ENCODE measurements around the gene ADAM23. TPM values are rescaled to one million over a fixed set of nuclear protein-coding genes. Genes with fewer than 3 reads are reported as not detected.

Gene ADAM23, protein sequence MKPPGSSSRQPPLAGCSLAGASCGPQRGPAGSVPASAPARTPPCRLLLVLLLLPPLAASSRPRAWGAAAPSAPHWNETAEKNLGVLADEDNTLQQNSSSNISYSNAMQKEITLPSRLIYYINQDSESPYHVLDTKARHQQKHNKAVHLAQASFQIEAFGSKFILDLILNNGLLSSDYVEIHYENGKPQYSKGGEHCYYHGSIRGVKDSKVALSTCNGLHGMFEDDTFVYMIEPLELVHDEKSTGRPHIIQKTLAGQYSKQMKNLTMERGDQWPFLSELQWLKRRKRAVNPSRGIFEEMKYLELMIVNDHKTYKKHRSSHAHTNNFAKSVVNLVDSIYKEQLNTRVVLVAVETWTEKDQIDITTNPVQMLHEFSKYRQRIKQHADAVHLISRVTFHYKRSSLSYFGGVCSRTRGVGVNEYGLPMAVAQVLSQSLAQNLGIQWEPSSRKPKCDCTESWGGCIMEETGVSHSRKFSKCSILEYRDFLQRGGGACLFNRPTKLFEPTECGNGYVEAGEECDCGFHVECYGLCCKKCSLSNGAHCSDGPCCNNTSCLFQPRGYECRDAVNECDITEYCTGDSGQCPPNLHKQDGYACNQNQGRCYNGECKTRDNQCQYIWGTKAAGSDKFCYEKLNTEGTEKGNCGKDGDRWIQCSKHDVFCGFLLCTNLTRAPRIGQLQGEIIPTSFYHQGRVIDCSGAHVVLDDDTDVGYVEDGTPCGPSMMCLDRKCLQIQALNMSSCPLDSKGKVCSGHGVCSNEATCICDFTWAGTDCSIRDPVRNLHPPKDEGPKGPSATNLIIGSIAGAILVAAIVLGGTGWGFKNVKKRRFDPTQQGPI
- total RNA-seq (2014; rRNA removed; shearing (Covaris generic)) (12.0 and 15.9 TPM in 2 replicates), polyA plus RNA-seq (2016; fragmentation: Nextera tagmentation; extraction: Ambion mirVana) (9.0 and 11.8 TPM in 2 replicates)
- long read RNA-seq: 0 reads

DNA sequence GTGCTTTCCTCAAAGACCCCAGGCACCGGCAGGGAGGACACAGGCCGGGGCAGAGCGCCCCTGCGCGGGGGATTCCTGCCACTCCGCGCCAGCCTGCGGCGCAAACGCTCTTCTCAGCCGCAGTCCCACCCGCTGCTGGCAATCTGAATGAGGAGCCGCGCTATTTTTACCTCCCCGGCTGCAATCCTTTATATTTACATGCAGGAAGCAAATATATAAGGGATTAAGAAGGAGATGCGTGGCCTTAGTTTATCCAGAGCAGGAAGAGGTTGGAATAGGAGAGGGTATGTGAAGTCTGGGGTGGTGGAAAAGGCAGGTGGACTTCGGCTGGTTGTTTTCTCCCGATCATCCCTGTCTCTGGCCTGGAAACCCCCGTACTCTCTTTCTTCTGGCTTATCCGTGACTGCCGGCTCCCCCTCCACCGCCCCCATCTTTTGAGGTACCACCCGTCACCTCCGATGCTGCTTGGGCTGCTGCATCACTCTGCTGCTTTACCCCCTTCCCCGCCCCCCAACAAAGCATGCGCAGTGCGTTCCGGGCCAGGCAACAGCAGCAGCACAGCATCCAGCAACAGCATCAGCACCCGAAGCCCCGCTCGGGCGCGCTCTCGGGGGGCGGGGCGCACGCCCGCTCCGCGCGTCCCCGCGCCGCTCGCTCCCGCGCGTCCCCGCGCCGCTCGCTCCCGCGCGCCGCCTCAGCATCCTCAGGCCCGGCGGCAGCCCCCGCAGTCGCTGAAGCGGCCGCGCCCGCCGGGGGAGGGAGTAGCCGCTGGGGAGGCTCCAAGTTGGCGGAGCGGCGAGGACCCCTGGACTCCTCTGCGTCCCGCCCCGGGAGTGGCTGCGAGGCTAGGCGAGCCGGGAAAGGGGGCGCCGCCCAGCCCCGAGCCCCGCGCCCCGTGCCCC is at the start of gene ADAM23:
TSS of gene ADAM23 (plus strand) at position 700 of the 902 bp plus-strand sequence. CDS start 335 bp downstream, outside the sequence.
- H3K9me3 Mint-ChIP-seq: no peaks in the 10 kb centered on the region
- no peaks in the 10 kb centered on the region; the same call in 1 of the 2 replicates for H4K20me1 ChIP-seq (replicated peaks; ENCODE audit: insufficient read depth)
- no peaks in the 10 kb centered on the region for H3F3A ChIP-seq (replicated peaks; ENCODE audit: low read depth)
- H3K4me2 ChIP-seq: peak within 1 kb of the TSS; percentile 99
- no peak within 1 kb of the TSS for H3K27ac ChIP-seq (ENCODE audit: low read depth)
- peak; percentile 84 for DNase-seq (ENCODE audit: low spot score)
- no peak within 1 kb of the TSS; the same call in 1 of the 2 replicates for H3K27ac Mint-ChIP-seq
- ATAC-seq: peak; percentile 80
- H3K36me3 ChIP-seq (ENCODE audit: insufficient read depth): no peaks in the 10 kb centered on the region
- 0 out of 2 replicates have a peak, but pooled peaks cover 8% of the 10 kb centered on the region for H3K79me2 ChIP-seq (replicated peaks; ENCODE audit: insufficient read depth)
- H3K4me1 ChIP-seq (ENCODE audit: insufficient read depth): peaks cover 45% of the 10 kb centered on the region
- H3K4me3 ChIP-seq: peak within 1 kb of the TSS; percentile 96
- H3K4me1 Mint-ChIP-seq: peaks cover 57% of the 10 kb centered on the region
- peaks cover 22% of the 10 kb centered on the region for H3K27me3 Mint-ChIP-seq (ENCODE audit: insufficient read depth, low read depth, poor library complexity)
- peak within 1 kb of the TSS; percentile 87 for H3K4me3 Mint-ChIP-seq
- H3K27me3 ChIP-seq (ENCODE audit: insufficient read depth): peaks cover 25% of the 10 kb centered on the region
- peak within 1 kb of the TSS; percentile 100 for H2AFZ ChIP-seq
- H3K9me2 ChIP-seq (ENCODE audit: insufficient read depth): no peaks in the 10 kb centered on the region
- H3K36me3 Mint-ChIP-seq (ENCODE audit: low read depth): no peaks in the 10 kb centered on the region
- TF ChIP-seq, protein P1, sequence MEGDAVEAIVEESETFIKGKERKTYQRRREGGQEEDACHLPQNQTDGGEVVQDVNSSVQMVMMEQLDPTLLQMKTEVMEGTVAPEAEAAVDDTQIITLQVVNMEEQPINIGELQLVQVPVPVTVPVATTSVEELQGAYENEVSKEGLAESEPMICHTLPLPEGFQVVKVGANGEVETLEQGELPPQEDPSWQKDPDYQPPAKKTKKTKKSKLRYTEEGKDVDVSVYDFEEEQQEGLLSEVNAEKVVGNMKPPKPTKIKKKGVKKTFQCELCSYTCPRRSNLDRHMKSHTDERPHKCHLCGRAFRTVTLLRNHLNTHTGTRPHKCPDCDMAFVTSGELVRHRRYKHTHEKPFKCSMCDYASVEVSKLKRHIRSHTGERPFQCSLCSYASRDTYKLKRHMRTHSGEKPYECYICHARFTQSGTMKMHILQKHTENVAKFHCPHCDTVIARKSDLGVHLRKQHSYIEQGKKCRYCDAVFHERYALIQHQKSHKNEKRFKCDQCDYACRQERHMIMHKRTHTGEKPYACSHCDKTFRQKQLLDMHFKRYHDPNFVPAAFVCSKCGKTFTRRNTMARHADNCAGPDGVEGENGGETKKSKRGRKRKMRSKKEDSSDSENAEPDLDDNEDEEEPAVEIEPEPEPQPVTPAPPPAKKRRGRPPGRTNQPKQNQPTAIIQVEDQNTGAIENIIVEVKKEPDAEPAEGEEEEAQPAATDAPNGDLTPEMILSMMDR (conservative IDR thresholded peaks at IDR 0.05; ENCODE audit: low read depth in 2 of 2): peak; percentile 61 to 70
- peak; percentile 71; the same call in 1 of the 2 replicates for TF ChIP-seq POLR2AphosphoS5 (IDR thresholded peaks at IDR 0.05; ENCODE audit: low read depth)
- no peak for TF ChIP-seq EZH2 (IDR thresholded peaks at IDR 0.05; ENCODE audit: low read depth, unreplicated experiment)
- TF ChIP-seq, protein P2, sequence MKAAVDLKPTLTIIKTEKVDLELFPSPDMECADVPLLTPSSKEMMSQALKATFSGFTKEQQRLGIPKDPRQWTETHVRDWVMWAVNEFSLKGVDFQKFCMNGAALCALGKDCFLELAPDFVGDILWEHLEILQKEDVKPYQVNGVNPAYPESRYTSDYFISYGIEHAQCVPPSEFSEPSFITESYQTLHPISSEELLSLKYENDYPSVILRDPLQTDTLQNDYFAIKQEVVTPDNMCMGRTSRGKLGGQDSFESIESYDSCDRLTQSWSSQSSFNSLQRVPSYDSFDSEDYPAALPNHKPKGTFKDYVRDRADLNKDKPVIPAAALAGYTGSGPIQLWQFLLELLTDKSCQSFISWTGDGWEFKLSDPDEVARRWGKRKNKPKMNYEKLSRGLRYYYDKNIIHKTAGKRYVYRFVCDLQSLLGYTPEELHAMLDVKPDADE (IDR thresholded peaks at IDR 0.05): no peak
- no peak for TF ChIP-seq JUNB (IDR thresholded peaks at IDR 0.05; ENCODE audit: unreplicated experiment)

DNA sequence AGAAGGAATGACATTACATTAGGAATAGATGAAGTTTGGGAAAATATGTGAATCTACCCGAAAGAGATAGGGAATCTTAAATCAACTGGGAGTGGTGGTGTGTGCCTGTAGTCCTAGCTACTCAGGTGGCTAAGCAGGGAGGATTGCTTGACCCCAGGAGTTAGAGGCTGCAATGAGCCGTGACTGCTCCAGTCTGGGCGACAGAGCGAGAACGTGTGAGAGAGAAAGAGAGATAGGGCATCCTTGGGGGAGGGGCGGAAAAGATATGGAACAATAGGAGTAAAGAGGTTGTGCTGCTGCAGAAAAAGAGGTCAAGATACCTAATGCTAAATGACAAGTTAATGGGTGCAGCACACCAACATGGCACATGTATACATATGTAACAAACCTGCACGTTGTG is 47.1 kb upstream of the ADAM23 start:
- ATAC-seq: no peak
- H3K4me3 ChIP-seq: no peak overlapping the region
- Mint-ChIP-seq H3K4me1 (no peaks in the 10 kb centered on the region; the same call in 2 of the 3 replicates), H3K27me3 (ENCODE audit: insufficient read depth, low read depth, poor library complexity) (peaks cover 3% of the 10 kb centered on the region), H3K9me3 (peaks cover 29% of the 10 kb centered on the region), H3K36me3 (ENCODE audit: low read depth) (peaks cover 21% of the 10 kb centered on the region), H3K27ac (no peak overlapping the region), H3K4me3 (no peak overlapping the region)
- H3K9me2 ChIP-seq (ENCODE audit: insufficient read depth): no peaks in the 10 kb centered on the region
- H3K36me3 ChIP-seq (ENCODE audit: insufficient read depth): no peaks in the 10 kb centered on the region
- no peaks in the 10 kb centered on the region for H3K79me2 ChIP-seq (replicated peaks; ENCODE audit: insufficient read depth)
- H4K20me1 ChIP-seq (replicated peaks; ENCODE audit: insufficient read depth): no peaks in the 10 kb centered on the region
- H3K27me3 ChIP-seq (ENCODE audit: insufficient read depth): no peaks in the 10 kb centered on the region
- DNase-seq (ENCODE audit: low spot score): peak; percentile 27
- H3K4me1 ChIP-seq (ENCODE audit: insufficient read depth): no peaks in the 10 kb centered on the region
- no peak overlapping the region for H3K27ac ChIP-seq (ENCODE audit: low read depth)
- H2AFZ ChIP-seq: no peak overlapping the region
- H3K4me2 ChIP-seq: no peak overlapping the region
- no peaks in the 10 kb centered on the region for H3F3A ChIP-seq (replicated peaks; ENCODE audit: low read depth)
- TF ChIP-seq ZNF331 (CRISPR knock-in tag; IDR thresholded peaks at IDR 0.05; ENCODE audit: low read depth) (no peak), EZH2 (IDR thresholded peaks at IDR 0.05; ENCODE audit: low read depth, unreplicated experiment) (no peak)
- TF ChIP-seq, protein P2 (IDR thresholded peaks at IDR 0.05): no peak

Data from GM23338 (cell line).